H1 (cell line): ENCODE results near the gene MAPT. TPM values are rescaled to one million over a fixed set of nuclear protein-coding genes. Genes with fewer than 3 reads are reported as not detected.

Source experiments
- CTCF ChIA-PET: fragments of 300-600 bp; sonication (Branson Sonifier 250); formaldehyde crosslinking; loops from one replicate; lab custom pipeline; 2021; ENCODE audit not compliant: partially characterized antibody; lab: Charles Lee
- POLR2A ChIA-PET: fragments of 300-600 bp; sonication (Branson Sonifier 250); formaldehyde crosslinking; loops from one replicate; lab custom pipeline; 2021; ENCODE audit warnings: inconsistent platforms; ENCODE audit not compliant: partially characterized antibody; lab: Charles Lee
- DNase-seq, 2 experiments: peaks; one replicate each; pipeline versions ENCODE4 v3.0.0 to v3.0.0-alpha.2; 2010 to 2022; ENCODE audit warnings: low spot score in 2 of 2, low read depth in 1 of 2, mixed read lengths in 1 of 2
- FAIRE-seq: peaks from 2 replicates; lab custom pipeline; 2011; peaks lifted over from hg19 to GRCh38; lab: Jason Lieb, UNC
- H2AFZ ChIP-seq: 2 replicates; pipeline ENCODE4 v1.8.1; 2012; ENCODE audit warnings: low read length, inconsistent platforms
- H2AK5ac ChIP-seq: 2 replicates; pipeline ENCODE4 v1.6.1; 2013; ENCODE audit warnings: low read depth, low read length
- H2BK120ac ChIP-seq: replicated peaks from 2 replicates; pipeline ENCODE3; 2013; ENCODE audit warnings: low read depth, low read length, inconsistent platforms
- H2BK12ac ChIP-seq: 2 replicates; pipeline ENCODE4 v1.6.1; 2013; ENCODE audit warnings: low read depth, low read length
- H2BK15ac ChIP-seq: 2 replicates; pipeline ENCODE4 v1.6.1; 2013; ENCODE audit warnings: low read length
- H2BK20ac ChIP-seq: 2 replicates; pipeline ENCODE4 v1.6.1; 2013; ENCODE audit warnings: low read length
- H2BK5ac ChIP-seq: 2 replicates; pipeline ENCODE4 v1.6.1; 2013; ENCODE audit warnings: low read depth, low read length
- H3K14ac ChIP-seq: 2 replicates; pipeline ENCODE4 v1.6.1; 2013; ENCODE audit warnings: inconsistent platforms; ENCODE audit not compliant: insufficient read length
- H3K18ac ChIP-seq: 2 replicates; pipeline ENCODE4 v1.6.1; 2013; ENCODE audit warnings: low read length; ENCODE audit errors: extremely low read depth
- H3K23ac ChIP-seq: 2 replicates; pipeline ENCODE4 v1.6.1; 2013; ENCODE audit warnings: inconsistent platforms; ENCODE audit not compliant: insufficient read length
- H3K23me2 ChIP-seq: 2 replicates; pipeline ENCODE4 v1.6.1; 2013; ENCODE audit warnings: low read depth, low read length
- H3K27ac ChIP-seq: 2 replicates; pipeline ENCODE4 v1.6.1; 2011; ENCODE audit warnings: low read depth, low read length, inconsistent platforms
- H3K27me3 ChIP-seq, 4 experiments: replicated peaks in 1 of 4; 1 replicate in 1 of 4; 2 replicates in 3 of 4; pipeline versions ENCODE4 v1.6.1 to v1.8.1; 2011 to 2013; ENCODE audit warnings: low read length in 3 of 4, mild to moderate bottlenecking in 3 of 4, inconsistent platforms in 2 of 4, mixed read lengths in 2 of 4, moderate library complexity in 1 of 4; ENCODE audit not compliant: control insufficient read depth in 3 of 4, insufficient read depth in 3 of 4; ENCODE audit errors: extremely low read depth in 1 of 4
- H3K36me3 ChIP-seq, 4 experiments: 2 replicates each; pipeline versions ENCODE4 v1.6.1 to v1.8.1; 2011 to 2013; ENCODE audit warnings: mild to moderate bottlenecking in 4 of 4, low read length in 3 of 4, moderate library complexity in 2 of 4, control low read depth in 1 of 4, inconsistent platforms in 1 of 4; ENCODE audit not compliant: insufficient read depth in 4 of 4, control insufficient read depth in 2 of 4
- H3K4ac ChIP-seq: replicated peaks from 2 replicates; pipeline ENCODE3; 2013; ENCODE audit warnings: low read length, low read depth, mixed read lengths, inconsistent platforms; ENCODE audit not compliant: insufficient read length
- H3K4me1 ChIP-seq, 4 experiments: replicated peaks in 1 of 4; 1 replicate in 1 of 4; 2 replicates in 3 of 4; pipeline versions ENCODE4 v1.6.1 to v1.8.1; 2011 to 2013; ENCODE audit warnings: low read length in 3 of 4, inconsistent platforms in 2 of 4, mixed read lengths in 1 of 4; ENCODE audit not compliant: insufficient read depth in 4 of 4, control insufficient read depth in 3 of 4
- H3K4me2 ChIP-seq, 2 experiments: 2 replicates each; pipeline versions ENCODE4 v1.6.1 to v1.8.1; 2011 to 2013; ENCODE audit warnings: low read depth in 2 of 2, low read length in 2 of 2, control low read depth in 1 of 2, inconsistent platforms in 1 of 2, mild to moderate bottlenecking in 1 of 2; ENCODE audit not compliant: insufficient read depth in 1 of 2
- H3K4me3 ChIP-seq, 4 experiments: fragments of 200-600, 300-600 bp in 1 of 4; sonication (generic), shearing (Covaris generic), sonication (Bioruptor Twin) in 1 of 4; 2 replicates each; pipeline versions ENCODE4 v1.5.1 to v1.8.1; 2011 to 2016; ENCODE audit warnings: low read length in 4 of 4, low read depth in 3 of 4, control low read depth in 2 of 4, inconsistent platforms in 2 of 4, mild to moderate bottlenecking in 2 of 4, mixed read lengths in 1 of 4, moderate library complexity in 1 of 4; ENCODE audit not compliant: insufficient read depth in 2 of 4; ENCODE audit errors: extremely low read depth in 1 of 4
- H3K56ac ChIP-seq: replicated peaks from 2 replicates; pipeline ENCODE3; 2013; ENCODE audit warnings: low read depth, mild to moderate bottlenecking, mixed read lengths, low read length, inconsistent platforms; ENCODE audit not compliant: insufficient read length
- H3K79me1 ChIP-seq: 2 replicates; pipeline ENCODE4 v1.6.1; 2013; ENCODE audit warnings: low read depth, low read length, control low read depth
- H3K79me2 ChIP-seq, 2 experiments: 2 replicates each; pipeline versions ENCODE4 v1.6.1 to v1.8.1; 2012 to 2013; ENCODE audit warnings: low read length in 2 of 2, mild to moderate bottlenecking in 2 of 2, inconsistent platforms in 1 of 2; ENCODE audit not compliant: insufficient read depth in 2 of 2, control insufficient read depth in 1 of 2
- H3K9ac ChIP-seq, 4 experiments: replicated peaks in 1 of 4; 1 replicate in 1 of 4; 2 replicates in 3 of 4; pipeline versions ENCODE4 v1.6.1 to v1.8.1; 2011 to 2013; ENCODE audit warnings: low read depth in 3 of 4, low read length in 3 of 4, control low read depth in 2 of 4, mild to moderate bottlenecking in 2 of 4, moderate library complexity in 2 of 4, inconsistent platforms in 1 of 4; ENCODE audit errors: extremely low read depth in 1 of 4
- H3K9me3 ChIP-seq, 2 experiments: 2 replicates each; pipeline versions ENCODE4 v1.6.1 to v1.8.1; 2012 to 2013; ENCODE audit warnings: mild to moderate bottlenecking in 2 of 2, moderate library complexity in 2 of 2, control low read depth in 1 of 2, inconsistent platforms in 1 of 2, low read depth in 1 of 2, low read length in 1 of 2, mixed read lengths in 1 of 2; ENCODE audit not compliant: insufficient read depth in 2 of 2
- H4K20me1 ChIP-seq, 2 experiments: replicated peaks in 1 of 2; 2 replicates each; pipeline versions ENCODE3 to v1.8.1; 2011 to 2013; ENCODE audit warnings: inconsistent platforms in 2 of 2, low read length in 2 of 2, mild to moderate bottlenecking in 1 of 2; ENCODE audit not compliant: insufficient read depth in 2 of 2, control insufficient read depth in 1 of 2
- H4K5ac ChIP-seq: 2 replicates; pipeline ENCODE4 v1.6.1; 2013; ENCODE audit warnings: low read length, low read depth, mixed read lengths, inconsistent platforms; ENCODE audit not compliant: insufficient read length
- H4K8ac ChIP-seq: 2 replicates; pipeline ENCODE4 v1.8.0; 2013; ENCODE audit warnings: mild to moderate bottlenecking, moderate library complexity, low read length, inconsistent platforms; ENCODE audit not compliant: insufficient read depth; ENCODE audit errors: extremely low read depth
- H4K91ac ChIP-seq: replicated peaks from 2 replicates; pipeline ENCODE3; 2013; ENCODE audit warnings: low read length, mixed read lengths, inconsistent platforms; ENCODE audit not compliant: insufficient read length
- POLR2AphosphoS5 ChIP-seq: IDR thresholded peaks from 2 replicates; pipeline ENCODE4 v1.6.1; 2011; ENCODE audit warnings: low read depth, low read length
- POU5F1 ChIP-seq: IDR thresholded peaks from 2 replicates; pipeline ENCODE4 v1.6.1; 2011; ENCODE audit warnings: low read depth, mild to moderate bottlenecking, low read length, moderate library complexity
- RNF2 ChIP-seq: fragments of 200-900, 300-1000 bp; sonication (generic); IDR thresholded peaks from 2 replicates; pipeline ENCODE4 v1.7.1; 2016; ENCODE audit warnings: borderline replicate concordance, low read depth, mild to moderate bottlenecking, antibody characterized with exemption, low read length; ENCODE audit not compliant: poor library complexity, severe bottlenecking; ENCODE audit errors: missing control alignments
- SAP30 ChIP-seq: fragments of 300-600 bp; sonication (generic); IDR thresholded peaks from 2 replicates; pipeline ENCODE4 v1.7.1; 2012; ENCODE audit warnings: low read length, moderate library complexity, mild to moderate bottlenecking, inconsistent platforms; ENCODE audit not compliant: insufficient read depth, insufficient replicate concordance
- SP2 ChIP-seq: IDR thresholded peaks from 2 replicates; pipeline ENCODE4 v1.6.1; 2012; ENCODE audit warnings: mild to moderate bottlenecking, low read length, inconsistent platforms
- TAF7 ChIP-seq: optimal IDR thresholded peaks from 2 replicates; pipeline ENCODE3; 2011; ENCODE audit warnings: low read depth, mild to moderate bottlenecking, inconsistent platforms, low read length, moderate library complexity, borderline replicate concordance
- TCF12 ChIP-seq: IDR thresholded peaks from 2 replicates; pipeline ENCODE4 v1.6.1; 2011; ENCODE audit warnings: low read depth, mild to moderate bottlenecking, low read length
- ZNF274 ChIP-seq: IDR thresholded peaks from 2 replicates; pipeline ENCODE4 v1.7.0; 2012; ENCODE audit warnings: low read length, borderline replicate concordance; ENCODE audit errors: extremely low read depth
- WGBS, 2 experiments: shearing (Covaris generic) in 1 of 2; methylation state at CpG; one replicate each; pipeline versions ENCODE4 v1.1.6 to v1.1.7; 2013 to 2015; ENCODE audit warnings: low lambda C conversion rate in 2 of 2, mixed read lengths in 2 of 2, inconsistent platforms in 1 of 2, low coverage in 1 of 2, missing lambda C conversion rate in 1 of 2; ENCODE audit not compliant: insufficient replicate concordance in 2 of 2, insufficient coverage in 1 of 2, insufficient read length in 1 of 2; ENCODE audit errors: extremely low coverage in 1 of 2, missing lambda C conversion rate in 1 of 2; 5-methylcytosine and 5-hydroxymethylcytosine counted together
- polyA plus RNA-seq, 7 experiments: library from polyadenylated mRNA; depleted of rRNA in 3 of 7; stranded (reverse) in 5 of 7; unstranded in 2 of 7; fragments of >200 nt in 5 of 7; fragments of 200-250 nt in 2 of 7; gene quantifications; 1 replicate in 5 of 7; 2 replicates in 1 of 7; 4 replicates in 1 of 7; pipeline versions ENCODE4 v1.2.1 to v1.2.3, GENCODE V29; 2011 to 2013; ENCODE audit warnings: missing spikeins in 2 of 7, mixed read lengths in 2 of 7
- total RNA-seq: library from RNA; stranded (reverse); fragmentation: NEBNext Ultra II Directional; extraction: Animal tissue kit (Norgen Biotek cat#: 25700); gene quantifications from 2 replicates; pipeline ENCODE4 v1.2.1, GENCODE V29; 2021
- TF ChIP-seq, protein P1 (sequence below), 3 experiments: IDR thresholded peaks; 1 replicate in 2 of 3; 2 replicates in 1 of 3; pipeline versions ENCODE4 v1.5.1 to v1.6.1; 2011; ENCODE audit warnings: low read length in 3 of 3, mild to moderate bottlenecking in 3 of 3, inconsistent platforms in 2 of 3, low read depth in 1 of 3, moderate library complexity in 1 of 3; ENCODE audit not compliant: insufficient read depth in 1 of 3; ENCODE audit errors: control extremely low read depth in 1 of 3
- TF ChIP-seq, protein P2 (sequence below): IDR thresholded peaks from 2 replicates; pipeline ENCODE4 v1.6.1; 2011; ENCODE audit warnings: low read length, improper control_type of control experiment

MAPT gene
- total and polyA plus RNA-seq, 2 of the 8 experiments (the other 6 are each of a cell fraction or from before 2014, with no cell fraction given) = 0.54 to 1.7 TPM

- no peak overlapping the region for H3K56ac ChIP-seq
- H3K4me1 ChIP-seq = no peaks in the 10 kb centered on the region; a peak in 1 of 7 replicates
- no peak overlapping the region for H2AK5ac ChIP-seq
- H3K4me3 ChIP-seq = no peak overlapping the region
- no peak overlapping the region for H2BK12ac ChIP-seq
- no peak overlapping the region for H4K8ac ChIP-seq
- H2BK5ac ChIP-seq = no peak overlapping the region
- H2AFZ ChIP-seq = no peak overlapping the region
- H4K91ac ChIP-seq = no peak overlapping the region
- FAIRE-seq (no peak), DNase-seq (no peak)
- H3K4ac ChIP-seq = no peak overlapping the region
- CTCF ChIA-PET = interaction anchor here (1.1 to 1.4 kb wide), 2 partner anchors 22 to 154 kb away, joined by 4 to 5 read pairs; no protein-coding TSS in a partner anchor
- no peaks in the 10 kb centered on the region for H4K20me1 ChIP-seq
- H2BK15ac ChIP-seq = no peak overlapping the region
- H3K27ac ChIP-seq = no peak overlapping the region
- H3K79me1 ChIP-seq = no peaks in the 10 kb centered on the region
- no peak overlapping the region for H3K9ac ChIP-seq
- H3K36me3 ChIP-seq = no peaks in the 10 kb centered on the region
- no peaks in the 10 kb centered on the region for H3K23me2 ChIP-seq
- 86% methylated on average over 3 of the region's 3 CpGs; no CpG with 5 or more reads in 1 of the 2 experiments for WGBS, 2 experiments
- no peak overlapping the region for H3K4me2 ChIP-seq
- H3K14ac ChIP-seq = no peak overlapping the region
- no peak overlapping the region for H2BK20ac ChIP-seq
- H3K23ac ChIP-seq = no peak overlapping the region
- POLR2A ChIA-PET = no interaction called here
- H2BK120ac ChIP-seq = no peak overlapping the region
- H3K79me2 ChIP-seq = no peaks in the 10 kb centered on the region
- H3K27me3 ChIP-seq = no peaks in the 10 kb centered on the region
- H3K18ac ChIP-seq = no peak overlapping the region
- H4K5ac ChIP-seq = no peak overlapping the region
- H3K9me3 ChIP-seq = peaks cover 0 to 3% of the 10 kb centered on the region in 2 experiments; a peak in 1 of 4 replicates
- TF ChIP-seq, protein P1, sequence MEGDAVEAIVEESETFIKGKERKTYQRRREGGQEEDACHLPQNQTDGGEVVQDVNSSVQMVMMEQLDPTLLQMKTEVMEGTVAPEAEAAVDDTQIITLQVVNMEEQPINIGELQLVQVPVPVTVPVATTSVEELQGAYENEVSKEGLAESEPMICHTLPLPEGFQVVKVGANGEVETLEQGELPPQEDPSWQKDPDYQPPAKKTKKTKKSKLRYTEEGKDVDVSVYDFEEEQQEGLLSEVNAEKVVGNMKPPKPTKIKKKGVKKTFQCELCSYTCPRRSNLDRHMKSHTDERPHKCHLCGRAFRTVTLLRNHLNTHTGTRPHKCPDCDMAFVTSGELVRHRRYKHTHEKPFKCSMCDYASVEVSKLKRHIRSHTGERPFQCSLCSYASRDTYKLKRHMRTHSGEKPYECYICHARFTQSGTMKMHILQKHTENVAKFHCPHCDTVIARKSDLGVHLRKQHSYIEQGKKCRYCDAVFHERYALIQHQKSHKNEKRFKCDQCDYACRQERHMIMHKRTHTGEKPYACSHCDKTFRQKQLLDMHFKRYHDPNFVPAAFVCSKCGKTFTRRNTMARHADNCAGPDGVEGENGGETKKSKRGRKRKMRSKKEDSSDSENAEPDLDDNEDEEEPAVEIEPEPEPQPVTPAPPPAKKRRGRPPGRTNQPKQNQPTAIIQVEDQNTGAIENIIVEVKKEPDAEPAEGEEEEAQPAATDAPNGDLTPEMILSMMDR (IDR thresholded peaks at IDR 0.05; ENCODE audit: control extremely low read depth in 1 of 3, insufficient read depth in 1 of 3, low read depth in 1 of 3, low read length in 3 of 3) = no peak
- TF ChIP-seq POLR2AphosphoS5 (no peak), TAF7 (no peak), ZNF274 (no peak), TCF12 (no peak), POU5F1 (no peak), SAP30 (no peak), SP2 (no peak), RNF2 (no peak)
- TF ChIP-seq, protein P2, sequence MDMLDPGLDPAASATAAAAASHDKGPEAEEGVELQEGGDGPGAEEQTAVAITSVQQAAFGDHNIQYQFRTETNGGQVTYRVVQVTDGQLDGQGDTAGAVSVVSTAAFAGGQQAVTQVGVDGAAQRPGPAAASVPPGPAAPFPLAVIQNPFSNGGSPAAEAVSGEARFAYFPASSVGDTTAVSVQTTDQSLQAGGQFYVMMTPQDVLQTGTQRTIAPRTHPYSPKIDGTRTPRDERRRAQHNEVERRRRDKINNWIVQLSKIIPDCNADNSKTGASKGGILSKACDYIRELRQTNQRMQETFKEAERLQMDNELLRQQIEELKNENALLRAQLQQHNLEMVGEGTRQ = no peak
Measured at GRCh38 chr17:45874151-45874550, 20.2 kb upstream of the MAPT start.
